HG02763 (cell line): ENCODE measurements around the gene RELL2.

Experiments
- ATAC-seq: cut with Tn5 transposase; IDR thresholded peaks from one replicate; pipeline ENCODE4 v1.9.1; 2021; ENCODE audit warnings: mild to moderate bottlenecking, moderate library complexity; ENCODE audit not compliant: unreplicated experiment

Gene RELL2

GRCh38 chr5:141647242-141647641, 10.4 kb downstream of the RELL2 start:
- ATAC-seq = no peak

- no peak for ATAC-seq
Measured at GRCh38 chr5:141647851-141648250, 11.1 kb downstream of the RELL2 start.

DNA sequence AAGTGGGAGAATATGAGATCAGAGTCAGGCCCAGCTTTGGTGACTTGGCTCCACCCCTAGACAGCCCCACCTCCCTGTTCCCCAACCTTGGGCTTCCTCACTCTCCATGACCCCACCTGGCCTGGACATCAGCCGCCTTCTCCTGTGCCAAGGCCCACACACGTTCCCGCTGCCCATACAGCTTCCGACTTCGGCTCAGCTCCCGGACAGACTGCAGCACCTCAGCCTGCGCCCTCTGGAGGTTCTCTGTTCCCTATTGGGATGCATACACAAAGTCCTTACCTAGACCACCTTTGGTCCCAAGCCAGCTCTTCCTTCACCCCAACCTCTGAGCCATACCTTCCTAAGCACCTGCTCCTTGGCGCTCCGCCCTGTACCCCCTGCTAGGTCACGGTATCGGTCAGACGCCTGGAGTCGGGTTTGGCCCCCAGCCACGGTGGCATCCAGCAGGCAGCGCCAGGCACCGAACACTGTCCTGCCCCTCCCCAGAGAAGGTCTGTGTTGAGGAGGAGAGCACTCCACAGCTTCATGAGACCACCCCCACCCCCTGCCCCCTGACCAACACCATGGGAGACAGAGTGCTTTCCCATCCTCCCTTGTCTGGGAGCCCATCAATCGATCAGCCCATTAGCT, 12.4 kb downstream of the RELL2 start:
- no peak for ATAC-seq

DNA sequence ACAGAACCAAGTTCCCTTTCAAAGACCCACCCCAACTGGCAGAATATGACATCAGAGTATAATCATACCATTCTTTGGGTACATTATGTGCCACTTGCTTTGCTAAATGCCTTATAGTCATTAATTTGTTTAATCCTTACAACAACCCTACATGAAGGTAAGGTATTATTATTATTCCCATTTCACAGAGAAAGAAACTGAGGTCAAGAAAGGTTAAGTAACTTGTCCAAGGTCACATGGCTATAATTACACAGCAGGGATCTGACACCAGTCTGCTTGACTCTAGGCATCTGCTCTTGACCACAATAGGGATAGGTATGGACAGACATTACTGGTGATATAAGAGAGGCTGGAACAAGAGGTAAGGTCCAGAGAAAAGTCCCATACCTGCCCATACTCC, 13.2 kb downstream of the RELL2 start:
- ATAC-seq = no peak

DNA sequence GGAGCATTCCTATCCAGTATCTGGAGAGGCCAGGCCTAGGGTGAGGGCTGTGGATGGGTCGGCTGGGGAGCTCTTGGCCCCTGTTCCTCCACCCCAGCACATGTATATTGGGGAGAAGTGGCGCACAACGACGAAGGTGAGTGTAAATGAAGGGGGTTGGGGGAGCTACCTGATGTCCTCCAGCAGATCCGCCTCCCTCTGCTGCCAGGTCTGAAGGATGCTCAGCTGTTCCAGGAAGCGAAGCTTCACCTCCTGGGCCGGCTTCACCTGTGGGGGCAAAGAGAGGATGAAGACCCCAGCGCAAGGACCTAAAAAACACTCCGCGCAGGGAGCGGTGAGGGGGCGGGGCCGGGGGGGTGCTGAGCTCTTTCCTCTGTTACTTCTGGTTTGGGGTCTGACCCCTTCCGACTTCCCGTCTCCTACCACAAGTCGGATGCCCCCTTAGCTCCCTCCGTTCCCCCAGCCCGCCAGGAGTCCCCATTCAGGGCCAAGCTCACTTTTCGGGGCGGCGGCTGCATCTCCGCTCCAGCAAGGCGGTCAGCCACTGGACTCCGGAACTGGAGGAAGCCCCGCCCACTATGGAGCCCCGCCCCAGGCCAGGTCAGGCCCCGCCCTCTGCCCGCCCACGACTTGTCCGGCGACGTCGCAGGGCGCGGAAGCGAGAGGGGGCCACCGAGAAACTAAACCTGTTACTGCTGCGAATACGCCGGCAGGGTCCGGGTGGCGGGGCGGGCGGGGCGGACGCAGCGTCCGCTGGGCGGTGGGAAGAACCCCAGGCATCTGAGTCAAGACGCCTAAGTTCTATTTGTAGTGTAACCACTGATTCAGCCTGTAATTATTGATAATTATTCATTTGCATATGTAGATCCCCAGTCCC, 14.3 kb downstream of the RELL2 start, which contains the start of gene FCHSD1:
FCHSD1 (minus strand) TSS at position 568 of the 877 bp plus-strand sequence; CDS start at position 518, 50 bp downstream.
- peak; percentile 95 for ATAC-seq

- ATAC-seq = no peak
Measured at GRCh38 chr5:141651728-141652105, 14.9 kb downstream of the RELL2 start.

DNA sequence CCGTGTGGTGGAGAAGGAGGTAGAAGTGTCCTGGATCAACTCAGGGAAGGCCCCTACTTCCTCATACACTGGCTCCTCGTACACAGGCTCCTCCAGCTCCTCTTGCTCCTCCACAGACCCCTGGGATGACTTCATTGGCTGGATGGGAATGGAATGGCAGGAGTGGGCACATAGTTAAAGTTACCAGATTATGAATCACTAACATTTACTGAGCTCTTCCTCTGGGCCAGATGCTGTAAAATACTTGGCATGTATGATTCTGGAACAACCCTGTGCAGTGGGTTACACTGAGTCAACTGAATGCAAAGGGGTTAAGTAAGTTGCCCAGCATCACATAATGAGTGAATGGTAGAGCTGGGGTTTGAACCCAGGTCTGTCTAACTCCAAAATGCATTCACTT, 17.5 kb downstream of the RELL2 start:
- no peak for ATAC-seq

- no peak for ATAC-seq
Measured at GRCh38 chr5:141655020-141655419, 18.2 kb downstream of the RELL2 start.

DNA sequence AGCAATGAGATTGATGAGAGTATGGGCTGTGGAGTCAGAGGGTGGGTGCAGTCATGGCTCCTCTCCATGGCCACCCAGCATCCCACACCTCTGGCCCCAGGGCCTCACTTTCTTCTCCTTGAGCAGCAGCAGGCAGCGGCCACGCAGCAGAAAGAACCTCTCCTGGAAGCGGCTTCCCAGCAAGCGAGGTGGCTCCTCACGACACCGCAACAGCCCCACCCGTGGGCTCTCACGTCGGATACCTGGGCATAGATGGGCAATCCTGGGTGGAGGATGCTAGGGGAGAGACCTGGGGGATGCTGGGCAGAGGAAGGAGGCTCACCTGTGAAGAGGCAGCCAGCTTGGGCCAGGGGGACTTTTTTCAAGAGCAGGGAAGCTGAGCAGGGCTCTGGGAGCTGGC, 19.6 kb downstream of the RELL2 start:
- no peak for ATAC-seq

DNA sequence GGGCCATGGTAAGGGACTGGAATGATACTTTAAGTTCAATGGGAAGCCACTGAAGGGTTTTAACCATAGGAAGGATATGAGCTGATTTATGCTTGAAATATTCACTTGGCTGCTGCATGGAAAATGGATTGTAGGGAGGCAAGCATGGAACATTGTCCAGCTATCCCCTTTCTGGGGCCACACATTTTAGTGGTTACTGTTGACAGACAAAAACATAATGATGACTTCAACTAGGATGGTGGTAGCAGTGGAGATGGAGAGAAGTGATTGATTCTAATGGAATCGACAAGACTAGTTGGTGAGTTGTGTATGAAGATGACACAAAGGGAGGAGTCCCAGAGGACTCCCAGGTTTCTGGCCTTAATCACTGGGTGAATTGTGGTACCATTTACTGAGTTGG, 20.6 kb downstream of the RELL2 start:
- ATAC-seq = no peak

DNA sequence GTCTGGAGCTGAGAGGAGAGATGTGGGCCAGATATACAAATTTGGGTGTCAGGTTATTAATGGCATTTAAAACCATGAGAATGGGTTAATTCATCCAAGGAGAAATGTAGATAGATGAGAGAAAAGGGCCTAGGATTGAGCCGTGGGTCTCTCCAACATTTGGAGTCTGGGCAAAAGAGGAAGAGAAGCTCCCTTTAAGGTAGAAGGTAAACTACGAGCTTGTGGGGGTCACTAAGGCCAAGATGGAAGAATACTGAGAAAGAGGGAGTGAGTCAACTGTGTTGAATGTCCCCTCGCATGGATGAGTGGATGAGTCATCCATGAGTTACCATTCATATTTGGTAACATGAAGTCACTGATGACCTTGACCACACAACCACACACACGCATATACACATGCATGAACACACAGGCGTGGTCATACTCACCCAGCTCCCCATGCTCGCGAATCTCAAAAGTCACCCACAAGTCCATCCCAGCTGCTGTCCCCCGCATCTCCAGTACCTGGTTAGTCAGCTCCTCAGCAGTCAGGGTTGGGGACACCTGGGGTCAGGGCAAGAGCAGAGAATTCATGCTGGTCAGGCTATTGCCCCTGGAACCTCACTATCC, 21.2 kb downstream of the RELL2 start:
- ATAC-seq = no peak

DNA sequence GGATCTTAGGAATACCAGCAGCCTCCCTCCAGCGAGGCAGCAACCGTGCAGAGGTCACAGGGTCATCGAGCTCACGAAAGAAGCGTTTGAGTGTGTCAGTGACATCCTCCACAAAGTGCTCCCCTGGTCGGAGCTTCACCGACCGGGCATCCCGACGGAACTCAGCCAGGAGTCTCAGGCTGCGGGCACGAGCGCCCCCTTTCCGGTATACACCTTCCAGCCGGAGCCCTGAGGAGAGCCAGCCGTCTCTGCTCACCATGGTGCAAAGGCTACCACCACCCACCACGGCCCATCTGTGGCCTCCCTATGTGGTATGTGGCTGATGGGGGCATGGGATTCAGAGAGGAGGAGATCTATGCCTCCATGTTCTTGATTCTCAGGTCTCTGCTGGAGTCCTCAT, 25.2 kb downstream of the RELL2 start:
- no peak for ATAC-seq

DNA sequence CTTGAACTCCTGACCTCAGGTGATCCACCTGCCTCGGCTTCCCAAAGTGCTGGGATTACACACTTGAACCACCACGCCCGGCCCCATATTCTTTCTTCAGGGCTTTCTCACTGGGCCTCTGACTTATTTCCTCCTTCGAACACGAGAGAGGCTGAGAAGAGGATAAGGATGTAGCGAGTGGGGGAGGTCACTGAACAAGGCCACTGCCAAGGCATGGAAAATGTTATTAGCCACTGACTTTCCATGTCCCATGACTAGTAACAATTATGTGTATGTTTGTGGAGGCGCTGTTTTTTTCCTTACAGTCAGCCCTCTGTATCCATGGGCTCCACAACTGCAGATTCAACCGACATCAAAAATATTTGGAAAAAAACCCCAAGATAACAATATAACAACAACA, 26.7 kb downstream of the RELL2 start:
- ATAC-seq = no peak

DNA sequence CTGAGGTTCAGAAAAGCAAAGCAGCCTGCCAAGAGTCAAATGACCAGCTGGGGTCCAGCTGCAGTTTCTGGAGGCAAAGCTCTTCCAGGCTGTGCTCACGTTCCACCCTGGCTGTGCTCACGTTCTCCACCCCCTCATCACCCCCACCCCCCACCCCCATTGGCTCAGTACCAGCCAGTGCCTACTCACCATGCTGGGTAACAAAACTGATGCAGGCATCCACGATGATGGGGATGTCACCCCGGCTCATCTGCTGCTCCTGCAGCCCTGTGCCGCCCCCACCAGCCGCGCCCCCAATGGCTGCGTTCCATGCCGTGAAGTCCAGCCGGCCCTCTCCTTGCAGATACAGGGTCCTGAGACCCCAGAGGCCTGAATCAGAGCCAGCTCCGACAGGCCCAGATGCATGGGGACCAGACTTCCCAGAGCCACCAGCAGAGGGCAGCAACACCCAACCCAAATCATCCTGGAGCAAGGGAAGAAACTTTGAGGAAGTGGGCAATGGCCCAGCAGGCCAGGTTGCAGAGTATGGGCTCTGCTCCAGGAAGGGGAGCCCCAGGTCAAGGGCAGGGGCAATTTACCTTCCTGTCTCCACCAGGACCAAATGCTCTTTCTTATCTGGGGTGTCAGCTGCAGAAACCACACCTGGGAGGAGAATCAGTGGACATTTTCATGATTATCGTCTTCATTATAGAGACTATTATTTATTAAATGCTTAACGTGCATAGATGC, 28.1 kb downstream of the RELL2 start:
- ATAC-seq = peak; percentile 91

DNA sequence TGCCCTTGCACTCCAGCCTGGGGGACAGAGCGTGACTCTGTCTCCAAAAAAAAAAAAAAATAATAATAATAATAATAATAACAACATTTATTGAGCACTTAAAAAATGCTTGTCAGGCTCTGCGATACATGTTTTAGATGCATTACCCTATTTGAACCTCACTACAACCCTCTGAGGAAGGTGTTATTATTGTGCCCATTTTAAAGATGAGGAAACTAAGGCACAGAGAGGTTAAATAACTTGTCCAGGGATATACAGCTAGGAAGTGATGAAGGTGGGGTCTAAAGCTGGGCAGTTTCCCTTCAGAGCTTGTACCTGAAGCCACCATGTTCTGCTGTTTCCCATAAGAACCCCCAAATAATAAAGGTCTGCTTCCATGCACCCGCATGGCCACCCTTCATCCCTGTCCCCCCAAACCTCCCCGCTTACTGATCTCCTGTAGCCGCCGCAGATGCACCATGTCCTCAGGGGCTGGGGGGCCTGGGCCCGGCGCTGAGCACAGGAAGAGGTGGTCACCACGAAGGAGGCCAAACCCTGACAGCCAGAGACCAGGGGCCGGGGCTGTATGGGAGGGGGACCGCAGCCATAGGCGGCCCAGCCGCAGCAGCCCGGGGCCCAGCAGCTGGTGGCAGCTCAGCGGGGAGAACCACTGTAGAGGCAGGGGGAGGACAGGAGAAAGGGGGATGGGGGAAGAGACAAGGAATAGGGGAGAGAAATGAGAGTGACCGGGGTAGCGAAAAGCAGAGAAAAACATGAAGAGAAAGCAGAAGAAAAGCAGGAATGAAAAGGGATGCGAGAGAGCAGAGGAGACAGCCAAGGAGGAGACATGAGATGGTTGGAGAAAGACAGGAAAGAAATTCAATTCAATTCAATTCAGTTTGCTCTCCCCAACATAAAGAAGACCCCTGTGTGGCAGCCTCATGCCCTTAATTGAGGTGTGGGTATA, 29.5 kb downstream of the RELL2 start:
- no peak for ATAC-seq

DNA sequence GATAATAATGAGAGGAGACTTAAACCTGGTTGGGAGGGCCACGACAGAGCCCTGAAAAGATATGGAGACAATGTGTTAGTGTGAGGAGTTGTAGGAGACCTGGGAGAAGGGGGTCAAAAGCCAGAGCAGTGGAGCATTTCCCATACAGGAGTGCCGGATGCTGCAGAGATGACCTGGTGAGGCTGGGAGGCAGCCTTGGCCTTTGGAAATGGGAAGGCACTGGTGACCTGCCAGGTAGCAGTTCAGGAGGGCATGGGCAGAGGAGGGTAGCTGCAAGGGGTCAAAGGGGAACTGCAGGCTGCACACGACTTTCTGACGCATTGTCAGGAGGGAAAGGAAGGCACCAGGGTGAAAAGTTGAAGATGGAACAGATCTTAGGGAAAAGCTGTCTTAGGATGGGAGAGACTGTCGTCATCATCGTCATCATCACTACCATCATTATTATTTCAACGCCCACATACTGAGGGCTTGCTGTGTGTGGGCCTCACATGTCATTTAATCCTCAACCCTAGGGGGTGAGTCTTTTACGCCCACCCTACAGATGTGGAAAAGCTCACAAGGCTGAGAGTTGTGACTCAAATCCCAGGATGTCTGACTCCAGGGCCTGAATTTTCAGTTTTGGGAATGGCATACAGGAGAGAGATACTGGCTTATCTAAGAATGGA, 31.9 kb downstream of the RELL2 start:
- no peak for ATAC-seq

- ATAC-seq = no peak
Measured at GRCh38 chr5:141669520-141669919, 32.7 kb downstream of the RELL2 start.

DNA sequence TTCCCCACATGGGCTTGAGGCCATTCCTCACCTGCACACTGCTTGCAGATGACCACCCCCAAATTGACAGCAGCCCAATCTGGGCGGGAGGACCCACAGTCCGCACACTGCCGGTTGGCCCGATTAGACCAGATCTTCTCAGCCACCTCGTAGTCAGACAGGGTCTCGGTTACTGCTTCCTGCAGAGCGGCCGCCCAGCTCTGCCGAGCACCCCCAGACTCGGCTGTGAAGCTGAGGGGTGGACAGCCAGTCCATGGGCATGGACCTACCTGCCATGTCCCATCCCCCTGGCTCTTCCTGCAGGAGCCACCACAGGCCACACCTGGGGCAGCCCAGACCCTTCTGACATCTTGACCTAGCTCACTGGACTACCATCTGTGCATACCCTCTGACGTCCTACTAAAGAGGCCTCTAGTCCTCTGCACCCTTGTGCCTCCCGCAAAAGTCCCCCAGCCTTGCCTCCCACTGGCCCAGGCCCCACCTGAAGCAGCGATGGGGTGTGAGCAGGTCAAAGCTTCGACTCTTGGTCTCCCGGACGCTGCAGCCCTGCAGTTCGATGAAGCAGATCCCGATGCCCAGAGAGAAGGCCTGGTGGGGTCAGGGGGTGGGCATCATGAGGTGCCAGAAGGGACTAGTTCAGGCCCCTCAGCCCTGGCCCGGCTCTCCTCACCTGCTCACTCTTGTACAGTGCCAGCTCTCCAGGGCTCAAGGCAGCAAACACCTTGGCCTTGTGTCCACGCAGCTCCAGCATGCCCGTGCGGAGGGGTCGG, 35.5 kb downstream of the RELL2 start:
- no peak for ATAC-seq
